NCI-H460 (cell line): Measurements from ENCODE around the gene DNAH14. TPM values are rescaled to one million over a fixed set of nuclear protein-coding genes. Genes with fewer than 3 reads are reported as not detected.
"Not testable (repeated sequence)": the region's sequence is repeated elsewhere in the genome, so short reads cannot be mapped to it uniquely, and the experiment has no call there.

Experiments used
- DNase-seq: peaks from one replicate; pipeline ENCODE4 v3.0.0-alpha.2; 2016; ENCODE audit warnings: low read depth; ENCODE audit errors: extremely low read depth
- total RNA-seq: library from RNA; depleted of rRNA; stranded (reverse); fragments of >200 nt; shearing (Covaris generic); gene quantifications from 2 replicates; pipeline ENCODE4 v1.2.3, GENCODE V29; 2014

The DNAH14 gene
- total RNA-seq, 1 experiment from 2014 or later = 108 TPM

DNA sequence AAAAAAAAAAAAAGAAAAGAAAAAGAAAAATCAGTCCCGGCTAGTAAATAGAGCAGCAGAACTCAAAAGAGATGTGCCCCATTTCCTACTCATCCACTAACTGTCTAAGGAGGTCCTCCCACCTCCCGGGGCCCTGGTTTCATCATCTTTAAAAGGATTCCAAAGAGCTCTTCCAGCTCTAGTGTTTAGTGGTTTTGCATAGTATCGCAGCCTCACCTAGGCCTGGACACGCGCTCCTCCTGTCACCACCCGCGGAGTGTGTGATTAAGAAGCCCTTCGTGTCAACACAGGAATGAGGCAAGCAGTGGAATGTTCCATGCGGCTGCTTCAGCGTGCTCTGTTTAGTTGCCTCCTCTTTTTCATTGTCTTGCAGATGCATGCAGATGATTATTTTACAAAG, 449.4 kb downstream of the DNAH14 start:
- DNase-seq = no peak

DNA sequence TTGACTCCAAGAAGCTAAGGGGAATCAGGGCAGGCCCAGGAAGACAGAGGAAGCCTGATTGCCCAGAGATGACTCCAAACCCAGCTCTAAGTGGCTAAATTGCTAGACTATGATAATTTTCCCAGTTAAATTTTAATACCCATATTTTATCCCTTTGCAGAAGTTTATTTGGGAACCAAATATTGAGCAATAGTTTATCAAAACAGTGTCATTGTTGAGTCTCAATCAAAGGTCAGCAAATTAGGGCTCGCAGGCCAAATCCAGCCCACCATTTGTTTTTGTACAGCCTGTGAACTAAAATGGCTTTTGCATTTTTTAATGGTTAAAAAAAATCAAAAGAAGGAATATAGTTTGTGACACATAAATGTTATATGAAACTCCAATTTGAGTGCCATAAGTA, 451.2 kb downstream of the DNAH14 start:
- no peak for DNase-seq

DNA sequence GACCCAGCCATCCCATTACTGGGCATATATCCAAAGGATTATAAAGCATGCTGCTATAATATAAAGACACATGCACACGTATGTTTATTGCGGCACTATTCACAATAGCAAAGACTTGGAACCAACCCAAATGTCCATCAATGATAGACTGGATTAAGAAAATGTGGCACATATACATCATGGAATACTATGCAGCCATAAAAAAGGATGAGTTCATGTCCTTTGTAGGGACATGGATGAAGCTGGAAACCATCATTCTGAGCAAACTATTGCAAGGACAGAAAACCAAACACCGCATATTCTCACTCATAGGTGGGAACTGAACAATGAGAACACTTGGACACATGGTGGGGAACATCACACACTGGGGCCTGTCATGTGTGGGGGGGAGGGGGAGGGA, 457.4 kb downstream of the DNAH14 start:
- not testable (repeated sequence) for DNase-seq

DNA sequence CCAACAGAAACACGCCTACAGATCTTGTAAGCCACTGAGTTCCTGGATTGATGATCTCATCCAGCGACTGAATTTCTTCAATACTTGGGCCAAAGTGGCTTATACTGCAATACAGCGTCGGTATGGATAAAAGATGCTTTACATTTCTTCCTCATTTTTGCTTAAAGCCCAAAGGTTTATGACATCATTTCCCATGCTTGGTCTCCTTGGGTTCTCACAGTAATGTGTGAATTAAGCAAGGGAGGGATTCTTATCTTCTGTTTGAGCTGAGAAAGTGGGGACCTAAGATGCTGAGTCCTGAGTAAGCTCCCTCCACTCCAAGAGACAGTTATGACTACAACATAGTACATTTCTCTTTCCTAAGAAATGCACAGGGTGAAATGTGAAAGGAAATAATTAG, 458.9 kb downstream of the DNAH14 start:
- DNase-seq = no peak

DNA sequence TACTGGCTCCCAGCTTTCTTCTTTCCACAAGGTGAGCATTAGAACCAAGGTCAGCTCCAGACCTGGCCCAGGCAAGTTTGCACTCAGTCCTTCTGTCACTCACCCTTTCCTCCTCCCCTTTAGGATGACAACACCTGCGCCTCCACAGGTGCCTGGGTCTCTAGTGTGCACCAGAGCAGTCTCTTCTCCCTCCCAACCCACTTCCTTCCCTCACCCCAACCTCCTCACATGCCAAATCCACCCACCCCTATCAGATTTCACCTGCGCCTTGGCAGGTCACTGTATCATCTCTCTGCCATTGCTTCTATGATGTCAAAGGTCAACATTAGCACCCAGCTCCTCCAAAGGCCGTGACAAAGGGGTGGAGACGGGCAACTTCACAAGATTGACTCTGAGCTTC, 460.4 kb downstream of the DNAH14 start:
- DNase-seq = no peak

DNA sequence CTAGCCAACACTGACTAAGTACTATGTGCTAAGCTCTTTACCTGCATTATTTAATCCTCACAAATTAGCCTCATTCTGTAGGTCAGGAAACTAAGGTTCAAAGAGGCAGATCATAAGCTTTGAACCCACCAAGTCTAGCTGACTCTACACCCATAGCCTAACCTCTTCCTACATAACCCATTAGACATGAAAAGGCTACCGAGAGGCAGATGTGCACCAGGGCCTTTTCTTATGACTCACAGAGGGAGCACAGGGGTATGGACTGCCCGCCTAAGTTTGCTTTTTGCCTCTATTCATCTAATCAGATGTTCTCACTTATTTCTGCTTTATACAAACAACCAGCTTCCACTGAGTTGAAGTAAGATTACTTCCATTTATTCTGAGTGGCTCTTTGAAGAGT, 466.9 kb downstream of the DNAH14 start:
- no peak for DNase-seq

DNA sequence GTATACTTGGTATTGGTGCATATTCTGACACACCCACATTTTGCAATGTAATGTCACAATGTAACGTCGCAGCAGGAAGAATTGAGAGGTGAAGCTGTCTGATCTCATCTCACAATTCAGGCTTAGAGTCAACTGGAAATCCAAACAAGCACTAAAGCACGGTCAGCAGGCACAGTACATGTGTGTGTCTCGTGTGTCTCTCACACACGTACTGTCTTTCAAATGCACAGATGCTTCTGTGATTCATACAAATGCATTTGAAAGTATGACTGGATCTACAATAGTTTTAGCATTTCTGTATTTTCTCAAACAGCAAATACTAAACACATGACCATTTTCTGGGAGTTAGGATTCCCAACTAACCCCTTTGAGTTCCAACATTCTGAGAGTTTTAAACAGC, 471.5 kb downstream of the DNAH14 start:
- DNase-seq = no peak

DNA sequence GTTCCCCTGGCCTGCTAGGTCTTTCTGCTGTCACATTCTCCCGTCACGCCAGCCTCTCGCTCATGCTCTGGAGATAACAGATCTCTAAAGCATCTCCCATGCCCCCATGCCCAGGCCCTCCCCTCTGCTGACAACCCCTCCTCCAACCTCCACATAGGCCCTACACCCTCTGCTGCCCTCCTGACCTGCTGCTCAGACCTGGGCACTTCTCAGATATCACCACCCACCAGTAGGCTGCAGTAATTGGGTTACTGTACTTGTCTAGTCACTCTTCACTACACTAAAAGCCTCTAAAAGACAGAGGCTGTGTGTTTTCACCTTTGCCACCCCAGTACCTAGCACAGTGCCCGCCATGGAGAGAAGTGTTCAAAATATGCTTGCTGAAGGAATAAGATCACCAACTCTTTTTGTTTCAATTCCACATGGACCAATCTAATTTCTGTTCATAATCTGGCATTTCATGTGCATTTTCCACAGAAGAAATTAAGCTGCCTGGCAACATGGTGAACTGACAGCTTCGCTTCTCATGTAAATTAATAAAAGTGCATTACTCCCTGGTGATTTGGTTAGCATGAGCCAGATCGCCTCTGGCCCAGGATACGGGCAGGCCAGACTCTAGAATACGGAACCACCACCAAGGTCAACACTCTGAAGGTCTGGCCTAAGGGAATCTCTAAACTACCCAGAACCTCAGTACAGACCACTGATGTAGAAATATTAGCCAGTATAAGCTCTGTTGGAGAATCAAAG, 477.7 kb downstream of the DNAH14 start:
- no peak for DNase-seq

DNA sequence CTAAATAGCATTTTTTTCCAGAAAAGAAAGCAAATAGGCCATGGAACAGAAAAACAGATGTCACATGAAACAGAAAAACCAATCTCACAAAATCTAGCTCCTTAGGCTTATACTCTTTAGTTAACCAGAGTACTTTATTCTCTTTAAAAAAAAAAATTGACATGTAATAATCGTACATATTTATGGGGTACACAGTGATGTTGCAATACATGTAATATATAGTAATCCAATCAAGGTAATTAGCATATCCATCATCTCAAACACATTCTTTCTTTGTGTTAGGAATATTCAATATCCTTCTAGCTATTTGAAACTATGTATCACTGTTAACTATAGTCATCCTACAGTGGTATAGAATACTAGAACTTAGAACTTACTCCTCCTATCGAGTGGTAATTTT, 478.3 kb downstream of the DNAH14 start:
- DNase-seq = no peak

DNA sequence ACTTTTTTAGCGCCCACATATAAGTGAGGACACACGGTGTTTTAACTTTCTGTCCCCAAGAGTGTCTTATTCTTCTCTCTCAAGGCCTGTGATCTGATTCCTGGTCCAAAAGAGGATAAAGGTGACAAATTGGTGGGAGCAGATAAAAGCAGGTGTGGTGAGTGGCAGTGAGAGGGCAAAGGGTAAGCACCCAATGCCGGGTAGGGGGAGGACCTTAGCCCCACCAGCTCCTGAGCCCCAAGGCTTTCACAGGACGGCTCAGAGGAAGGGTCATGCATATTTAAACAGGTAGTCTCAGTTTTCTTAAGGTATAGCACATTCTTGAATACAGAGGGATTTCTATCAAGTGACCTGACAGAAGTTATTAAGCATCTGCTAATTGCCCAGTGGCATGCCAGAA, 478.8 kb downstream of the DNAH14 start:
- DNase-seq = no peak

DNA sequence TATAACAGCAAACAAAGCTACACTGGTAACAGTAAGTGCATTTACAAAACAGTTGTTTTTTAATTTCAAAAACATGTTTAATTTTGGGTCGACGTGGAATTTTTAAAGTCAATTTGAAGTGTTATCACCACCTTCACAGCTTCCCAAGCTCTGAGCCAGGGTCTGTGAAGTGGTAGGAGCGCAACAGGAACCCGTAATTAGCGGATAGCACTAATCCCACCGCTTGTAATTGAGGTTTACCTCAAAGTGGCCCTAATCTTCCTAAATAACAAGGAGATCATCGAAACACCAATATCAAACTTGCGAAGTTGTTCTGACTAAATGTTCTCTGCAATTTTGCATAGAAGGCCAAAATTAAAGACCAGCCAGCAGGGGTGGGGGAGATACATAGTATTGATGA, 479.6 kb downstream of the DNAH14 start:
- no peak for DNase-seq

DNA sequence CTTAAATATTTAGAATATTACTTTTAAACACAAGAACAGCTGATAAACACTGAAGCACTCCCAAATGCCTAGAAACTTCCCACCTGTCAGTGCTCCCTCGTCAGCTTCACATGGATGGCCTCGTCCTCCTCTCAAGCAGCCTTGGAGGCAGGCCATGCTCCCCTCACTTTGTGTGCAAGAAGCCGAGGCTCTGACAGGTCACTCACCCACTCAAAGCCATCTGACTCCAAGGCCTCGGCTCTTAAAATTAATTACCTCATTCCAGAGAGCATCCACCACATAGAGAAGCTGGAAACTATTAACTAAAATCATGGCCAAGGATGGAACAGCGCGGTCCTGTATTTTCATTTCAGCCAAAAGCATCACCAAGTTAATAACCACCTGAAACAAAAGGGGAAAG, 480.6 kb downstream of the DNAH14 start:
- DNase-seq = no peak

DNA sequence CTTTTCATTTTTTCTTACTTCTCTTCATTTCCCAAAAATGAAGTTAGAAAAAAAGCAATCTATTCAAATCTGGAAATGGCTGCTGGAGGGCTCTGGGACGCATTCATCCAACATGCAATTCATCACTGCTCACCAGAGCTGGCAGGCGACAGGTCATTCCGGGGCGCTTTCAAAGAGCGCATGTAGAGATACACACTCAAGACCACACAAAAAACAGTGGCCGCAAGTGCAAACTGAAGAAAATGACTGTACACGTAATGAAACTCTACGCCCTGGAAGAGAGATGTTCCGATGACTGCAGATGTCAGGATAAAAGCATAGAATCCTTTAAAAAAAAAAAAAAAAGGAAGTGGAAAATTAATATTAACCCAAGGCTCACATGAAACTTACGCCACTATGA, 482.8 kb downstream of the DNAH14 start:
- no peak for DNase-seq

DNA sequence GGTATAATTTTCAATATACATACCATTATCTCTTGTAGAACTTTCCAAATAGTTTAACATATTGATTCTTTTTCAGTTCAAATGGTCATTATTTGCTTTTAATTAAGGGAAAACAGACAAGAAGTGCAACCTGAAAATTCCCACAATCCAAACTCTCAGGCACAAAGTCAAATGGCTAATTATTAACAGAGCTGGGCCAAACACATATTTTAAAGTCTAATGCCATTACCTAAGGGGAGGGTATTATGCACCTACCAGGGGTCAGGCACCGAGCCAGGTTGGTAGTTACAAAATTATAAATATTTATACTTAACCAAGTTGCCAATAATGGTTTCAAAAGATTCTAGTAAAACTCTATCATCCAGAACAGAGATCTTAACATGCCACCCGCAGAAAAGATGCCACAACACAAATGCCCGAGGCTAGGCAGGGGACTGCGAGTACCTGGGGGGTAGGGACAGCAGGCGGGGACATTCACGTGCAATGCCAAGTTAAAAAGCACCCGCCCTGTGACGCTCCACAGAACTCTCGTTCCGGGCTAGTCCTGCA, 483.4 kb downstream of the DNAH14 start:
- no peak for DNase-seq

DNA sequence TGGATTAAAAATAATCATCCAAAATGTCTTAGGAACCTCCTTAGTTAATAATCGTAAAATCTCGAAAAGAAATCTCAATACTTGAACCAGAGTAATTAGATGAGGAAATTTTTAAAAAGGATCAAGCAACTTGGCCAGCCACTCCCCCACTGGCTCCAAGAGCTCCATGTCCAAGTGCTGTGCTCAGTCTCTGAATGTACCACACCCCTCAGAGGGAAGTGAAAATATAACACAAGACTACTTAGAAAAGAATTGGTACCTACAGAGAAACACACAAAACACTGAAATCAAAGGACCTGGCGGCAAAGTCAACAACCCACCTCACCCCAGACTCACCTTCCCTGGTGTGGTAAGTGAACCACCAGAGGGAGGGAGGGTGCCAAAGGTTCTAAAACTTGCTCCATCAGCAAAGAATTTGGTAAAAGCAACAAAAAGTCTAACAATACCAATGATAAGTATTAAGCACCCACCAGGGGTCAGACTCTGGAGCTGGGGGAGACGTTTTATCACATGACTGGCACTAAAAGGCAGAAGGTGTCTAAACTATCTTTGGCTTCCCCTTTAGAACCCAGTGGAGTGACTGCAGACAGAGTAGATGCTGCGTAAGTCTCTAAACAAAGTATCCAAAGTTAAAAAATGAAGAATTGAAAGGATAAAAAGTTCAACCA, 484.4 kb downstream of the DNAH14 start:
- no peak for DNase-seq

DNA sequence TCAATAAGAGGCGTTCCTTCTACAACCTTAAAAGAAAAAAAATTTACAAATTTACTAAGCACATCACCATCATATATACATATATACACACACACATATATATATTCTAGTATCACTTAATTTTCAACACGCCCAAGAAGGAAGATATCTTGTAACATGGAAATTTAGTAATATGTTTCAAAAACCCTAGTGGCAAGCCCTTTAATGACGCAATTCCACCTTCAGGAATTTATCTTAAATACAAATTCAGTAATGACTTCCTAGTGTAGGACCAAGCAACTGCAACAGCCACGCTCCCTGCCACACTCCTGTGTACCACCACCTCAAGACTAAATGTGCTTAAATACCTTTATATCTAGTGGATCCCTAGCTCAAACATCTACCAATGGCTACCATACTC, 485.8 kb downstream of the DNAH14 start:
- DNase-seq = no peak

DNA sequence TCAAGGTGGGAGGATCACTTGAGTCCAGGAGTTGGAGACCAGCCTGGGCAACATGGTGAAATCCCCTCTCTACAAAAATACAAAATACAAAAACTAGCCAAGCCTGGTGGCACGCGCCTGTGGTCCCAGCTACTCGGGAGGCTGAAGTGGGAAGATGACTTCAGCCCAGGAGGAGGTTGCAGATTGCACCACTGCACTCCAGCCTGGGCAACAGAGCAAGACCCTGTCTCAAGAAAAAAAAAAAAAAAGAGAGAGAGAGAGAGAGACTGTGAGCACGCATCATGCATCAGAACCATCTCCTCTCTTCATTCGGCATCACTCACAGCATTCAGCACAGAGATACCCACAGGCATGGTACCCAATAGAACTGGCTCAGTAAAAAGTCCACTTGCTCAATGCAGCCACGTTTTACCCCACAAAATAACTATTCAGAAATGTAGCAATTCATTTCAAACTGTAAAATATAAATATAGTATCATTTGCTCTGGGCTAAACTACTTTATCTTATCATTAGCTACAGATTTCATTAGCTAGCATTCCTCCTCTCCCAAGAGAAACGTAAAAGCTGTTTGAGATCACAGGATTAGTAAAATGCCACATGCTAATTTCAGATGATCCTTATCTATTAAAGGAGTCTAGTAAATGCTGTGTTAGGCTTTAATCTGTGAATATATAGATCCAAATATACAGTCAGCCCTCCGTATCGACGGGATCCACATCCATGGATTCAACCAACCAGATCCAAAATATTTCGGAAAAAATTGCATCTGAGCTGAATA, 486.7 kb downstream of the DNAH14 start:
- no peak for DNase-seq

DNA sequence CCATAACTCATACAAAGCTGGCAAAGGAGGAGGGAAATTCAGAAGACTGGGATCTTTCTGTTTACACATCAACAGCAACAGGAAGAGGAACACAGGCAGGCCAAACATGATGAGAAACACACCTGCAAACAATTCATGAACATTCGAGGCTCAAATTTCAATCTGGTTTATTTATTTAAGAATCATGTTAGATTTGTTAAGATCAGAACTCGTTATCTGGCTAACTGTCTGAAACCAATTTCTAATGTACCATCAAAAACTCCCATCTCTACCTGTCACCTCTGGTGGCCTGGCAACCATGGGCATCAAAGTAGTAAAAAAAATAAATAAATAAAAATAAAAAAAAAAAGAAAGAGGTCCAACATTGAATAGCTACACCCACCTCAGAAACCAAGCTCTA, 488.6 kb downstream of the DNAH14 start:
- DNase-seq = no peak

DNA sequence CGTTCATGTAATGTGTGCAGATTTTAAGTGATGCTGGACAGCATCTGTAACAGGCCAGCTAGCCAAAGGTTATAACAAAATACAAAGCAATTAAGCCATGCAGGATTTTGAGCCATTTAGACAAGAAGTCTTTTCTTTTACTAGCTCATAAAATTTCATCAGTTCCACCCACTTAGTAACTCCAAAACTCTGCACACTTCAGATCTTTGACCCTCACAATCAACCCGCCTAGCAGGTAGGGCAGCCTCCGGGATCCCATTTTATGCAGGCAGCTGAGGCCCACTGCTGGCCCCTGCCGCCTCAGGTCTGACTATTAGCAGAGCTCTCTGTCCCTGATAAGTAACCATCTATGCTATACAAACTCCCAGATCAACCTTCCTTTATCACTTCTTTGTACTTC, 489.1 kb downstream of the DNAH14 start:
- no peak for DNase-seq

DNA sequence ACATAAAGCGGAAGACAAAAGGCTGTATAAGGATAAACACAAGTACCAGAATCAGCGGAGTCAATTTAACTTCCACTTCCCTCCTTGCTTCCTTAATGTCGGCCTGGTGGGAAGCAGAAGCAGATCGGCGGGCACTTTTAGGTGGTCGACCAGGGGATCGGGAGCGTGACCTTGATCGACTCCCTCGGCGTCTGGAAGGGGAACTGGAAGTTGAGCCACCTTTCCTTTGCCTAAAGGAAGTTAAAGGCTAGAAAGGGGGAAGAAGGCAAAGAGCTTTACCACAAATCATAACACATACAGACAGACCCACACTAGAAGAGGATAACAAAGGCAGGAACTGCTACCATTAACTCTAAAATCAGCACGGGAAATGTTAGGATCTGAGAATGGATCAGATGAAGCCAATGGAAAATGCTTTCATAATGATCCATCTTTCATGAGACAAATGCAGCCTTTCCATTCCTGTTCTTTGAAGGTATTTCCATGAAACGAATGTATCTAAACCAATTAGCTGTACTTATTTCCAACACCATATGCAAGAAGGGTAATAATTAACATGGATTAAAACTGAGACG, 492.6 kb downstream of the DNAH14 start:
- no peak for DNase-seq
